Stimulated activated CD8-positive, alpha-beta memory T cell treated with anti-CD3 and anti-CD28 coated beads, Interleukin-7, amount 100 ng/mL, for 48 hours (primary cell): ENCODE data around the gene STARD4.

Experiments
- DNase-seq, 2 donors: peaks; one replicate each; pipeline ENCODE4 v3.0.0-alpha.2; 2020; ENCODE audit warnings: low read depth in 1 of 2; ENCODE audit errors: extremely low read depth in 1 of 2

The STARD4 gene, protein sequence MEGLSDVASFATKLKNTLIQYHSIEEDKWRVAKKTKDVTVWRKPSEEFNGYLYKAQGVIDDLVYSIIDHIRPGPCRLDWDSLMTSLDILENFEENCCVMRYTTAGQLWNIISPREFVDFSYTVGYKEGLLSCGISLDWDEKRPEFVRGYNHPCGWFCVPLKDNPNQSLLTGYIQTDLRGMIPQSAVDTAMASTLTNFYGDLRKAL

GRCh38 chr5:111512375-111513130 is at the start of gene STARD4:
STARD4 (minus strand) TSS chr5:111512535; CDS start chr5:111507433, 5,102 bp downstream.
- peak; percentile 90 to 91 for DNase-seq

- DNase-seq, result no peak
These were observed 47.3 kb upstream of the STARD4 start for GRCh38 chr5:111559680-111560079.

DNA sequence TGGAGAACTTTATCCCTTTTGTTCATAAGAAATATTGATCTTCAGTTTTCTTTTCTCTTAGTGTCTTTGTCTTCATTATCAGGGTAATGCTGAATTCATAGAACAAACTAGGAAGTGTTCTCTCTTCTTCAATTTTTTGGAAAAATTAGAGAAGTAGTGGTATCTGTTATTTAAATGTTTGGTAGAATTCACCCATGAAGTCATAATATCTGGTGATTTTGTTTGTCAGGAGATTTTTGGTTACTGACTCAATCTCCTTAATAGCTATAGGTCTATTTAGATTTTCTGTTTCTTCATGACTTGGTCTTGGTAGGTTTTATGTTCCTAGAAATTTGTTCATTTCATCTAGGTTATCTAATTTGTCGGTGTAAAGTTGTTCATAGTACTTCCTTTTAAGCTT is 45.4 kb upstream of the STARD4 start:
- DNase-seq, result no peak

DNA sequence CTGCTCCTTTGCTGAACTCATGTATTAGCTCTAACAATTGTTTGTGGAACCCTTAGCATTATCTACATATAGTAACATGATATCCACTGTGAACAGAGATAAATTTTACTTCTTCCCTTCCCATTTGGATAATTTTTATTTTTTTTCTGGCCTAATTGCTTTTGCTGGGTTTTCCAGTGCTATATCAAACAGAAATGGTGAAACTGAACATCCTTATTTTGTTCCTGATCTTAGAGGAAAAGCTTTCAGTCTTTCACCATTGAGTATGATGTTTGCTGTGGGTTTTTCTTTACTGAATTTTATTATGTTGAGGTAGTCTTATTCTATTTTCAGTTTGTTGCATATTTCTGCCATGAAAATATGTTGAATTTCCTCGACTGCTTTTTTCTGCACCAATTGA is 44.8 kb upstream of the STARD4 start:
- no peak for DNase-seq

DNA sequence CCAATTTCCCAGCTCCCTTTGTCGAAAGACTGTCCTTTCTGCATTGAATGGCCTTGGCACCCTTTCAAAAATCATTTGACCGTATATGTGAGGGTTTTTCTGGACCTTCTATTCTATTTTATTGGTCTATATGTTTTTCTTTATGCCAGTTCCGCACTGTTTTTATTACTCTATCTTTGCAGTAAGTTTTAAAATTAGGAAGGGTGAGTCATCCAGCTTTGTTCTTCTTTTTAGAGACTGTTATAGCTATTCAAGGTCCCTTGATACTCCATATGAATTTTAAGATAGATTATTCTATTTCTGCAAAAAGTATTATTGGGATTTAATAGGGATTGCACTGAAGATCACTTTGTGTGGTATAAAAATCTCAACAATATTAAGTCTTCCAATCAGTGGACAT is 44.2 kb upstream of the STARD4 start:
- DNase-seq, result no peak

GRCh38 chr5:111555760-111556159 is 43.4 kb upstream of the STARD4 start:
- no peak for DNase-seq

DNA sequence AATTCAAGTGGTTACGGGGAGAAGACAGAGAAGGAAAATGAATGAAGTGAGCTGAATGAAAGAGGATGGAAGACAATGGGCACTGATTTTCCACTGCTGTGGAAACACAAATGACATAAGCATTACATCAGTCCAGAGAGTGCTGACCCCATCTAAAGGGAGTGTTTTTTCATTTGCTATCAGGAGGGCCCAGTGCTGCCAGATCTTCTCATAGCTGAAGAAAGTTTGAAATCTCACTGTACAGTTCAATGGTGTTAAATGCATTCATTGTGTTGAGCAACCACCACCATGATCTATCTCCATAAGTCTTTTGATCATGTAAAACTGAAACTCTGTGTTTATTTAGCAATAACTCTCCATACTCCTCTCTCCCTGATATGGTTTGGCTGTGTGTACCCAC is 41.5 kb upstream of the STARD4 start:
- no peak for DNase-seq

DNA sequence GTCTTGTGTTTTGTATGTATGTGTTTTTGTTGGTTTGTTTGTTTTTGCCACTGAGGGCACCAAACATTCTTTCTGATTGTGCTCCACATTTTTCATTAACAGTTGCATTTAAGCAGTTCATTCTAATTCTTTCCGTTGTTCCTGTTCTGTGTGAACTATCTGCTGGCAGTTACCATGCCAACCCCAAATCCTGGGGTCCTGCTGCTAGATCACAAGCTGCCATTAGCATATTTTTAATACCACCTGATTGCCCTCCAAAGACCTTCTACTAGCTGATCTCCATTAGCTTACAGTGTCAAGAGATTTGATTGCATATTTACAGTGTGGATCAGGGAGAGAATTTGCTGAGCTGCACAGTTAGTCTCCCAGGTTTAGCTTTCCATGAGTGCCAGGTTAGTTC is 40.6 kb upstream of the STARD4 start:
- DNase-seq, result no peak

DNA sequence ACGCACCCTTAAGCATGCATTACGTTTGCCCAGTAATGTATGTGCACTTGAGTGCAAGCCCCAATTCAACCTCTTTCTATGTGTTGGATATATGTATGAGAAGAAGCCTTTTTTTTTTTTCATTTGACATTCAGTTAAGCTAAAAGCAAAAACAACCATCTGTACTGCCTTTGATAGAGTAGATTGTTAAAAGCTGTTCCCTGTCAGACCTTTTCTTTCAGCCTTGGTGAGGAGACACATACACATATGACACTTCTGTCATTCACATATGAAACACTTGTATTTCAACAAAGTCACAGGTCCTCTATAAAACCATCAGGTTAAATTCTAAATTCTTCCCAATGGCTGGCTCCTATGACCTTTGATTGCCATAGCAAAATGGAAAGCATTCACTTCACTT is 40.2 kb upstream of the STARD4 start:
- DNase-seq, result no peak

DNA sequence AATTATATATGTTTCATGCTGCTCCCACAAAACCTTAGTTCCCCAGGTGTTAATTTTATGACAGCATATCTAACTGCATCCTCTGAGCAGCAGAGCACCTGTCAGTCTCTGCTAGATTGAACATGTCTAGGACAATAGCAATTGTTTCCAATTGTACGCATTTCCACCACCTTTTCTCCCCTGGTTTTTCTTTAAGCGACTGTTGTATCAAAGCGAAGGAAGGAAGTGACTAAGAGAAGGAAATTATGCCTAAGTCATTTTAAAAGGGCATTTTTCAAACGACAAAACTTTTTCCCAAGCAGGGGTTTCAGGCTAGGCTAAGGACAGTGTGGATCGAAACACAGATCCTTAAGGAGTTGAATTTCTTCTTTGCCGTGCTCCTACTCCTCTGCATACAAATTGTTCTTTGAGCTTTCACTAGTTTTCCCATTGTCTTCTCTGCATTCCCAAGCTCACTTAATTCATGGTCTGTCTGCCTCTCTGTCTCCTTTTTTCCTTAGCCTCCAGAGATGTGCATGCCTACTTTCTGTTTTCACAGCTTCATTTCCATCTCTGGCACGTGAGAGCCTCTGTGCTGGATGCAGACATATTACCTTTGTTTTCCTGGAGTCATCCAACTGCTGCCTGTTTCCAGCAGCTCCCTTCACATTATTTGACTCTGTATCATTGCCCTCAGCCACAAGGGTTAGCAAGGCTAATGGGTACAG is 39.4 kb upstream of the STARD4 start:
- DNase-seq, result no peak

- no peak for DNase-seq
These were observed 38.8 kb upstream of the STARD4 start for GRCh38 chr5:111551161-111551560.

GRCh38 chr5:111550282-111551020 is 38.1 kb upstream of the STARD4 start:
- peak in 1 of 2 donors; percentile 55 for DNase-seq

GRCh38 chr5:111548992-111549649 is 36.8 kb upstream of the STARD4 start:
- no peak for DNase-seq

DNA sequence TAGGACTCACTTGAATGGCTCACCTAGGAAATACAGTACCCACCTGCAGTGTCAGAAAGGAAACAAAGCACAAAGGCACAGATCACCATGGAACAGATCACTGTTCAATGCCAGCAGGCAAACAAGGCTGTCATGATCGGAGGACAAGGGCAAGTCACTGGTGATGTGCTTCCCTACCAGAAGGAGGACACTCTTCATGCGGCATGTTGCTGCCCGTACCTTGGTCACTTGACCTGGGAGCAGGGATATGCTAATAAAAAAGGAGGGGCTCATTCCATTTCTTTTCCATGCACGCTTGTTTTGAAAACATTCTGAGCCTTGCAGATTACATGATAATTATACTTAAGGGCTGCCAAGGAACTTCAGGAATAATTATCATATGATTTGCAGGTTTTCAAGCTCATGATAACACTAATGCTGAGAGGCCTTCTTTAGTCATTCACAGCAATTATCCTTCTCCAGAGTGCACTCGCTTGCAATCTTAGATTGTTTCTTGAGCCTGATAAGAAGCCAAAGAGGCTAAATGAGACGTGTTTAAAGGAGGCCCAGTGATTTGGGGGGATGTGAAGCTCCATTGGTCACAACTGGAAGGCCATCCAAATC is 36.1 kb upstream of the STARD4 start:
- no peak for DNase-seq

- no peak for DNase-seq
These were observed 32.7 kb upstream of the STARD4 start for GRCh38 chr5:111545031-111545430.

DNA sequence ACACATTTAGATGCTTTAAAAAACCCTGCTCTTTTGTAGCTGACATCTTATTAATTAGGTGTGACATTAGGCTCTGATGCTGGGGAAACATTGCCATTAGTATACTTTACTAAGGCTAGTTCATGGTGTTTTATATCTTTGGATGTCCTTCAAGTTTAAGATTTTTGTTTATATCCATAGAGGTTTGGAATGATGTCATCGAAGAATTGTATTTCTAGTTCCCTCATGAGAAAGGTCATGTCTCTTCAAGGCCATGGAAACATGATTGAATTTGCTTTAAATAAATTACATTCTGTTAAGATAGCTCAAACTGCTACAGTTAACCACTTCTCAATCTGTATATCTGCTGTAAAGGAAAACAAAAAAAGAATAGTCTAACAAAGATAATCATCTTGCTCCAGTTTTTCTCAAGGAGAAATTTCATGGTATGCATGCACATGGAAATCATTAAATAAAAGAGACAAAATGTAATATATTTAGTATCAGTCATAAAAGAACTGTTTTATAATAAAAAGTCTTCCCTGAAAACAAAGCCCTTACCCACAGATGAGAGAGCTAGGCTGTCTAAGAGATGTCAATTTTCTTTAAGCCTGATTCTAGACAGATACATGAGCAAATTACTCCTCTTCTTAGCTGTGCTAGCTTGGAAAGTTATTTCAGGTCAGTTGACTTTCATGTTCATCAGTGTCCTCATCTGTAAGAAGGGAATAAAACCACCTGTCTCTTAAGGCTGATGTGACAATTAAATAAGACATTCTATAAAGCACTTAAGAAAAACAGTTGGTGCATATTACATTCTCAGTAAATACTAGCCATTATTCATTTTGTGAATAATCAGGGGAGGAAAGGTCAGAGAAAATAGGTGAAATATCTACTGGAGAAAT is 25.0 kb upstream of the STARD4 start:
- no peak for DNase-seq

- DNase-seq, result no peak
These were observed 23.7 kb upstream of the STARD4 start for GRCh38 chr5:111535879-111536549.

DNA sequence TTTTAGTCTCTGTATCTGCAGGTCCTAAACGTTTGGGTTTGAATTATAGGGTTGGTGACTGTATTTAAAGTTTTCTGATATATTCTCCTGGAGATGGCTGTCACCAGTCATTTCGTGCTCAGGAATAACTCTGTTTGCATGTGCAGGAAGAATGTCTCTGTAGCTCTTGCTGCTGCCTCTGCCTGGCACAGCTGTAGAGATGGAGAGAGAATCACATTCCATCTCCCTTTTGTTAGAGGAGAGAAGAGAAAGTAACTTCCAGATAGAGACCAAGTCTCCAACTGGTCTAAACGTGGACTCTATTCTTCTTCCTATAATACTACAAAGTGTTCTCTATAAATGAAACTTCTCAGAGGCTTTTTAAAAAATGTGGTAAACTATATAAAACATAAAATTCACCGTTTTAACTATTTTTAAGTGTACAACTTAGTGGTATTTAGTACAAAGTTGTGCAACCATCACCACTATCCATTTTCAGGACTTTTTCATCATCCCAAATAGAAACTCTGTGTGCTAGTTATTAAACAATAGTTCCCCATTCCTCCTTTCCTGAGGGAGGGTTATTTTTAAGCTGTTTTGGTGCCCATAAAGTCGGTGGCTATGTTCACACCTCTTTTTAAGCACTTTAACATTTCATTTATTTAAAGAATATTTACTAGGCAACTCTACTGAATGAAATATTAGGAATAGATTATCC is 20.7 kb upstream of the STARD4 start:
- no peak for DNase-seq
